IPS-20b (cell line): ENCODE measurements around the gene RABEPK.

Source experiments
- H3K27ac ChIP-seq: one replicate; pipeline ENCODE4 v1.5.1; 2013; ENCODE audit warnings: low read length
- H3K27me3 ChIP-seq: 2 replicates; pipeline ENCODE4 v1.6.1; 2013; ENCODE audit warnings: mild to moderate bottlenecking, low read length, inconsistent platforms; ENCODE audit not compliant: insufficient read depth
- H3K36me3 ChIP-seq: 2 replicates; pipeline ENCODE4 v1.6.1; 2013; ENCODE audit warnings: low read depth, mild to moderate bottlenecking, inconsistent platforms, low read length, moderate library complexity; ENCODE audit not compliant: insufficient read depth
- H3K4me1 ChIP-seq: 2 replicates; pipeline ENCODE4 v1.6.1; 2013; ENCODE audit warnings: mild to moderate bottlenecking, control low read depth, inconsistent platforms, low read length, moderate library complexity; ENCODE audit not compliant: insufficient read depth
- H3K4me3 ChIP-seq: 2 replicates; pipeline ENCODE4 v1.5.1; 2013; ENCODE audit warnings: mild to moderate bottlenecking, low read length, inconsistent platforms
- H3K9ac ChIP-seq: 2 replicates; pipeline ENCODE4 v1.6.1; 2013; ENCODE audit warnings: low read depth, mild to moderate bottlenecking, inconsistent platforms, low read length, moderate library complexity
- H3K9me3 ChIP-seq: 2 replicates; pipeline ENCODE4 v1.6.1; 2013; ENCODE audit warnings: mild to moderate bottlenecking, low read depth, low read length, inconsistent platforms; ENCODE audit not compliant: insufficient read depth

Gene RABEPK

DNA sequence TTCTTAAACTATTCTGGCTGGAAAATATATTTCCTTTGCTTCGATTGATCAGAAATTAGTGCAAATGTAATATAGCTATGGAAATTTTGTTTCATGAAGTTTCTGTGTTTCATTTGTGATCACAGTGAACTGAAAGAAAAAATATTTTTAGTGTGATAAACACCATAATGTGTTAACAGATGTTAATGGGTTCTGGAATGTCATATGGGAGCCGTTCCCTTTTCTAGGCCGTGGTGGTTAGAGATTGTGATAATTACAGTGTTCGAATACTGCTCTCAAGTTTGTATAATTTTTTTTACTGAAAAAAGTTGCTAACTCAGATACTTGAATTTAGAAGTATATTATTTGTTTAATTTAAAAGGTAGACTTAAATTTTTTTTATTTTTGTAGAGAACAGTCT, 80.6 kb downstream of the RABEPK start:
- H3K36me3 ChIP-seq, result no peaks in the 10 kb centered on the region
- no peak overlapping the region for H3K27ac ChIP-seq
- H3K27me3 ChIP-seq, result no peaks in the 10 kb centered on the region
- no peaks in the 10 kb centered on the region for H3K9me3 ChIP-seq
- no peak overlapping the region for H3K9ac ChIP-seq
- H3K4me1 ChIP-seq, result no peaks in the 10 kb centered on the region
- H3K4me3 ChIP-seq, result no peak overlapping the region
